Suprapubic skin (tissue), 4 donors: ENCODE measurements around the gene CNTN6. TPM values are rescaled to one million over a fixed set of nuclear protein-coding genes. Genes with fewer than 3 reads are reported as not detected.

Experiments used
- DNase-seq, 2 donors: peaks; one replicate each; pipeline ENCODE4 v3.0.0-alpha.2; 2019; ENCODE audit warnings: low spot score in 2 of 2
- H3K27ac ChIP-seq: fragments of 200-600 bp; sonication (generic); one replicate; pipeline ENCODE4 v1.5.1; 2019
- H3K27me3 ChIP-seq: fragments of 200-600 bp; sonication (generic); one replicate; pipeline ENCODE4 v1.5.1; 2019
- H3K36me3 ChIP-seq: fragments of 200-600 bp; sonication (generic); one replicate; pipeline ENCODE4 v1.5.1; 2019
- H3K4me1 ChIP-seq: fragments of 200-600 bp; sonication (generic); one replicate; pipeline ENCODE4 v1.5.1; 2019
- H3K4me3 ChIP-seq: fragments of 200-600 bp; sonication (generic); one replicate; pipeline ENCODE4 v1.5.1; 2019; ENCODE audit warnings: mild to moderate bottlenecking
- H3K9me3 ChIP-seq: fragments of 200-600 bp; sonication (generic); one replicate; pipeline ENCODE4 v1.5.1; 2019
- CTCF ChIP-seq, 2 donors: fragments of 200-600 bp in 1 of 2; fragments of 450-650 bp in 1 of 2; sonication (generic) in 1 of 2; IDR thresholded peaks; one replicate each; pipeline ENCODE4 v1.5.1; 2016 to 2019; ENCODE audit warnings: antibody characterized with exemption in 2 of 2, mild to moderate bottlenecking in 1 of 2, moderate library complexity in 1 of 2
- EP300 ChIP-seq: sonication (generic); formaldehyde crosslinking; IDR thresholded peaks from one replicate; pipeline ENCODE4 v1.6.1; 2017; ENCODE audit warnings: antibody characterized with exemption
- POLR2A ChIP-seq, 2 donors: fragments of 450-650 bp; IDR thresholded peaks; one replicate each; pipeline ENCODE4 v1.6.1; 2017; ENCODE audit warnings: antibody characterized with exemption in 2 of 2, mild to moderate bottlenecking in 2 of 2, moderate library complexity in 2 of 2
- POLR2AphosphoS5 ChIP-seq, 3 donors: sonication (generic); formaldehyde crosslinking; IDR thresholded peaks; one replicate each; pipeline ENCODE4 v1.6.1; 2017; ENCODE audit warnings: antibody characterized with exemption in 3 of 3
- WGBS: methylation state at CpG from one replicate; pipeline ENCODE4 v1.1.5; 2018; 5-methylcytosine and 5-hydroxymethylcytosine counted together
- total RNA-seq, 4 donors: library from RNA; depleted of rRNA; stranded (reverse); fragments of >200 nt; gene quantifications; one replicate each; pipeline ENCODE4 v1.1.0, GENCODE V29; 2016

The CNTN6 gene
- total RNA-seq, 4 donors from 2014 or later = not detected

GRCh38 chr3:1147819-1148218 is 55.0 kb downstream of the CNTN6 start:
- no peaks in the 10 kb centered on the region for H3K36me3 ChIP-seq
- no peaks in the 10 kb centered on the region for H3K9me3 ChIP-seq
- H3K27ac ChIP-seq = no peak overlapping the region
- H3K4me1 ChIP-seq = no peaks in the 10 kb centered on the region
- H3K4me3 ChIP-seq = no peak overlapping the region
- no peaks in the 10 kb centered on the region for H3K27me3 ChIP-seq
- TF ChIP-seq CTCF (IDR thresholded peaks at IDR 0.05) (no peak), EP300 (no peak), POLR2AphosphoS5 (IDR thresholded peaks at IDR 0.05) (no peak), POLR2A (IDR thresholded peaks at IDR 0.05) (no peak)
- no peak for DNase-seq
- 86% methylated on average over 2 of the region's 2 CpGs for WGBS

- H3K4me1 ChIP-seq = no peaks in the 10 kb centered on the region
- H3K27me3 ChIP-seq = no peaks in the 10 kb centered on the region
- no peaks in the 10 kb centered on the region for H3K36me3 ChIP-seq
- 68% methylated on average over 2 of the region's 2 CpGs for WGBS
- no peaks in the 10 kb centered on the region for H3K9me3 ChIP-seq
- DNase-seq = no peak
- TF ChIP-seq POLR2AphosphoS5 (IDR thresholded peaks at IDR 0.05) = no peak
- no peak for TF ChIP-seq EP300
- no peak for TF ChIP-seq POLR2A (IDR thresholded peaks at IDR 0.05)
- TF ChIP-seq CTCF (IDR thresholded peaks at IDR 0.05) = no peak
- H3K27ac ChIP-seq = no peak overlapping the region
- H3K4me3 ChIP-seq = no peak overlapping the region
Measured at GRCh38 chr3:1164101-1164500, 71.3 kb downstream of the CNTN6 start.

- no peak for DNase-seq
- H3K36me3 ChIP-seq = no peaks in the 10 kb centered on the region
- H3K4me3 ChIP-seq = no peak overlapping the region
- no peaks in the 10 kb centered on the region for H3K27me3 ChIP-seq
- 88% methylated on average over 3 of the region's 3 CpGs for WGBS
- H3K27ac ChIP-seq = no peak overlapping the region
- H3K4me1 ChIP-seq = no peaks in the 10 kb centered on the region
- H3K9me3 ChIP-seq = no peaks in the 10 kb centered on the region
- TF ChIP-seq EP300 (no peak), POLR2A (IDR thresholded peaks at IDR 0.05) (no peak), POLR2AphosphoS5 (IDR thresholded peaks at IDR 0.05) (no peak), CTCF (IDR thresholded peaks at IDR 0.05) (no peak)
Measured at GRCh38 chr3:1171320-1171719, 78.5 kb downstream of the CNTN6 start.

- H3K4me1 ChIP-seq = no peaks in the 10 kb centered on the region
- WGBS = 44% methylated on average over 2 of the region's 2 CpGs
- no peak for DNase-seq
Measured at GRCh38 chr3:1172644-1173043, 79.8 kb downstream of the CNTN6 start.

GRCh38 chr3:1179146-1179545 is 86.3 kb downstream of the CNTN6 start:
- 40% methylated on average over 6 of the region's 6 CpGs for WGBS
- no peak for DNase-seq
- Histone ChIP-seq H3K4me1 (no peaks in the 10 kb centered on the region), H3K4me3 (no peak overlapping the region), H3K36me3 (no peaks in the 10 kb centered on the region), H3K9me3 (no peaks in the 10 kb centered on the region), H3K27ac (no peak overlapping the region), H3K27me3 (no peaks in the 10 kb centered on the region)
- TF ChIP-seq EP300 (no peak), POLR2A (IDR thresholded peaks at IDR 0.05) (no peak), CTCF (IDR thresholded peaks at IDR 0.05) (no peak), POLR2AphosphoS5 (IDR thresholded peaks at IDR 0.05) (no peak)

More at GRCh38 chr3:1172644-1173043, 79.8 kb downstream of the CNTN6 start:
- no peak overlapping the region for H3K27ac ChIP-seq
- H3K4me3 ChIP-seq = no peak overlapping the region
- TF ChIP-seq POLR2A (IDR thresholded peaks at IDR 0.05) (no peak), EP300 (no peak), POLR2AphosphoS5 (IDR thresholded peaks at IDR 0.05) (no peak), CTCF (IDR thresholded peaks at IDR 0.05) (no peak)
- H3K9me3 ChIP-seq = no peaks in the 10 kb centered on the region
- no peaks in the 10 kb centered on the region for H3K36me3 ChIP-seq
- no peaks in the 10 kb centered on the region for H3K27me3 ChIP-seq
